ENCODE measurements around the gene ZBTB34. TPM values are rescaled to one million over a fixed set of nuclear protein-coding genes. Genes with fewer than 3 reads are reported as not detected.

The ZBTB34 gene
- total RNA-seq, 2 donors from 2014 or later = 4.5 to 10.8 TPM

DNA sequence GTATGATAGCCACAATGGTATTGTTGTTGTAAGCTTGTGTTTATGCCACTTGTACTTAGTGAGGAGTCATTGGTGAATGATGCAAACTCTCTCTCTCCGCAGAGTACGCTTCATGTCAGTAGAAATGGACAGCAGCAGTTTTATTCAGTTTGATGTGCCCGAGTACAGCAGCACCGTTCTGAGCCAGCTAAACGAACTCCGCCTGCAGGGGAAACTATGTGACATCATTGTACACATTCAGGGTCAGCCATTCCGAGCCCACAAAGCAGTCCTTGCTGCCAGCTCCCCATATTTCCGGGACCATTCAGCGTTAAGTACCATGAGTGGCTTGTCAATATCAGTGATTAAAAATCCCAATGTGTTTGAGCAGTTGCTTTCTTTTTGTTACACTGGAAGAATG, 18.8 kb downstream of the ZBTB34 start:
- Histone ChIP-seq H3K27me3 (replicated peaks; ENCODE audit: insufficient read depth) (no peaks in the 10 kb centered on the region), H3K27ac (no peak overlapping the region), H3K4me1 (replicated peaks) (peaks cover 5% of the 10 kb centered on the region), H3K36me3 (no peaks in the 10 kb centered on the region), H3K9me3 (no peaks in the 10 kb centered on the region), H3K4me3 (no peak overlapping the region)
- intact Hi-C loops (cut with DNase I) = no loop called here
- DNase-seq (ENCODE audit: low spot score) = no peak
- TF ChIP-seq CTCF (IDR thresholded peaks at IDR 0.05) = no peak
- TF ChIP-seq POLR2A (IDR thresholded peaks at IDR 0.05) = no peak
- no peak for TF ChIP-seq POLR2AphosphoS5 (IDR thresholded peaks at IDR 0.05)
- WGBS = 78% methylated on average over 9 of the region's 9 CpGs

DNA sequence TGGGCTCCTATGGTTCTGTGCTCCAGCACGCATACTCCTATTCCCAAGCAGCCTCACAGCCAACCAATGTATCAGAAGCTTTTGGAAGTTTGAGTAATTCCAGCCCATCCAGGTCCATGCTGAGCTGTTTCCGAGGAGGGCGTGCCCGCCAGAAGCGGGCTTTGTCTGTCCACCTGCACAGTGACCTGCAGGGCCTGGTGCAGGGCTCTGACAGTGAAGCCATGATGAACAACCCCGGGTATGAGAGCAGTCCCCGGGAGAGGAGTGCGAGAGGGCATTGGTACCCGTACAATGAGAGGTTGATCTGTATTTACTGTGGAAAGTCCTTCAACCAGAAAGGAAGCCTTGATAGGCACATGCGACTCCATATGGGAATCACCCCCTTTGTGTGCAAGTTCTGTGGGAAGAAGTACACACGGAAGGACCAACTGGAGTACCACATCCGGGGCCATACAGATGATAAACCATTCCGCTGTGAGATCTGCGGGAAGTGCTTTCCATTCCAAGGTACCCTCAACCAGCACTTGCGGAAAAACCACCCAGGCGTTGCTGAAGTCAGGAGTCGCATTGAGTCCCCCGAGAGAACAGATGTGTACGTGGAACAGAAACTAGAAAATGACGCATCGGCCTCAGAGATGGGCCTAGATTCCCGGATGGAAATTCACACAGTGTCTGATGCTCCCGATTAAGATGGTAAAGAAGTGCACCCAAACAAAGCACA, 19.9 kb downstream of the ZBTB34 start:
- Histone ChIP-seq H3K4me3 (no peak overlapping the region), H3K27ac (no peak overlapping the region), H3K36me3 (no peaks in the 10 kb centered on the region), H3K27me3 (replicated peaks; ENCODE audit: insufficient read depth) (no peaks in the 10 kb centered on the region), H3K9me3 (no peaks in the 10 kb centered on the region), H3K4me1 (replicated peaks) (peaks cover 5% of the 10 kb centered on the region)
- WGBS = 89% methylated on average over 23 of the region's 23 CpGs
- intact Hi-C loops (cut with DNase I) = no loop called here
- no peak for DNase-seq (ENCODE audit: low spot score)
- TF ChIP-seq POLR2AphosphoS5 (IDR thresholded peaks at IDR 0.05) = no peak

GRCh38 chr9:126880947-126881332, 20.5 kb downstream of the ZBTB34 start:
- TF ChIP-seq POLR2A (IDR thresholded peaks at IDR 0.05) (no peak), CTCF (IDR thresholded peaks at IDR 0.05) (no peak), POLR2AphosphoS5 (IDR thresholded peaks at IDR 0.05) (no peak)
- intact Hi-C loops (cut with DNase I) = no loop called here
- Histone ChIP-seq H3K36me3 (no peaks in the 10 kb centered on the region), H3K4me1 (replicated peaks) (peaks cover 5% of the 10 kb centered on the region), H3K27me3 (replicated peaks; ENCODE audit: insufficient read depth) (no peaks in the 10 kb centered on the region), H3K4me3 (no peak overlapping the region), H3K27ac (no peak overlapping the region), H3K9me3 (no peaks in the 10 kb centered on the region)
- 51% methylated on average over 6 of the region's 6 CpGs for WGBS
- DNase-seq (ENCODE audit: low spot score) = no peak

DNA sequence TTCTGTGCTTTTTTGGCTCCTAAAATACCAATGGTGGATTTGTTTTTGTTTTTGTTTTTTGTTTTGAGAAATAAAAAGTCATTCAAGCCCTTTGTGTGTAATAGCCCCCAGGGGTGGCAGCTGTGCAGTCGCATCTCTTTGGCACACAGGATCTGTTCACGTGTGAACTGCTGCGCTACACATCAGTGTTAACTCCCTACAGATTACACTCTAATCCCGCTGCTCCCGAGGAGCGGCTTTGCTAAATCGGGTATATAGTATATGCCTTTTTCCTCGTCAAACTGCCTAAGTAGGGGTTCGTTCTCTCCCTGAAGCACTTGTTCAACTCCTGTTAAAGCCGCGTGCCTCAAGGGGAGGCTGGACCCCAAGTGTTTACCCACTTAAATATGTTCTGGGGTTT, 22.3 kb downstream of the ZBTB34 start:
- H3K4me1 ChIP-seq (replicated peaks) = peaks cover 5% of the 10 kb centered on the region
- H3K4me3 ChIP-seq = no peak overlapping the region
- WGBS = 81% methylated on average over 11 of the region's 11 CpGs
- no peaks in the 10 kb centered on the region for H3K9me3 ChIP-seq
- DNase-seq (ENCODE audit: low spot score) = no peak
- peak overlapping the region in 1 of 2 donors; percentile 17 for H3K27ac ChIP-seq
- intact Hi-C loops (cut with DNase I) = no loop called here
- no peaks in the 10 kb centered on the region for H3K36me3 ChIP-seq
- H3K27me3 ChIP-seq (replicated peaks; ENCODE audit: insufficient read depth) = no peaks in the 10 kb centered on the region
- TF ChIP-seq CTCF (IDR thresholded peaks at IDR 0.05) = no peak
- TF ChIP-seq POLR2A (IDR thresholded peaks at IDR 0.05) = no peak
- no peak for TF ChIP-seq POLR2AphosphoS5 (IDR thresholded peaks at IDR 0.05)

DNA sequence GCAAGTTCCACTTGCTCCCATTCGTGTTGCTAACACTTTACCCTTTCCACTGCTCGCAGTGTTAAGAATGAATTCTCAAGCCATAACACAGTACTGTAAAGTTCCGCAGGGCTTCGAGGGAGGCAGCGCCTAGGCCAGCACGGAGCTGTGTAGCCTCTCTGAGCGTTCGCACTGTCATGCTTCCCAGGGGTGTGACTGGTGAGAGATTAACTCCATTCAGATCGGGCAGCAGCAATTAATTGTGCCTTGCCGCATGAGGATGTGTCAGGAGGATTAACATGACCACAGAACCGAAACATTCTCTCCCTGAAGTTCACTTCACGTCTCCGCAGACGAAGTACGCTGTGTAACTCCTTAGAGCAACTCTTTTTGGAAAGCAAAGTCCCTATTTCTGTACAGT, 23.2 kb downstream of the ZBTB34 start:
- H3K4me3 ChIP-seq = no peak overlapping the region
- H3K27ac ChIP-seq = peak overlapping the region; percentile 23 to 43
- WGBS = 59% methylated on average over 15 of the region's 15 CpGs
- intact Hi-C loops (cut with DNase I) = no loop called here
- no peaks in the 10 kb centered on the region for H3K9me3 ChIP-seq
- H3K4me1 ChIP-seq (replicated peaks) = peaks cover 5% of the 10 kb centered on the region
- no peaks in the 10 kb centered on the region for H3K36me3 ChIP-seq
- no peak for TF ChIP-seq POLR2A (IDR thresholded peaks at IDR 0.05)
- TF ChIP-seq POLR2AphosphoS5 (IDR thresholded peaks at IDR 0.05) = no peak
- TF ChIP-seq CTCF (IDR thresholded peaks at IDR 0.05) = no peak
- H3K27me3 ChIP-seq (replicated peaks; ENCODE audit: insufficient read depth) = no peaks in the 10 kb centered on the region
- no peak for DNase-seq (ENCODE audit: low spot score)

All from prostate gland (tissue), 2 donors.